GM18507 (cell line): ENCODE results near the gene RRAGA.
A peak's percentile ranks its signal among the peaks of the same experiment; 100 is the strongest.
"Not testable (repeated sequence)": the region's sequence is repeated elsewhere in the genome, so short reads cannot be mapped to it uniquely, and the experiment has no call there.

ENCODE experiments used
- DNase-seq: peaks from one replicate; pipeline ENCODE4 v3.0.0; 2011; ENCODE audit warnings: low read depth; ENCODE audit not compliant: insufficient read length; ENCODE audit errors: extremely low spot score
- FAIRE-seq: peaks from 2 replicates; lab custom pipeline; 2011; peaks lifted over from hg19 to GRCh38; lab: Jason Lieb, UNC

Gene RRAGA, protein sequence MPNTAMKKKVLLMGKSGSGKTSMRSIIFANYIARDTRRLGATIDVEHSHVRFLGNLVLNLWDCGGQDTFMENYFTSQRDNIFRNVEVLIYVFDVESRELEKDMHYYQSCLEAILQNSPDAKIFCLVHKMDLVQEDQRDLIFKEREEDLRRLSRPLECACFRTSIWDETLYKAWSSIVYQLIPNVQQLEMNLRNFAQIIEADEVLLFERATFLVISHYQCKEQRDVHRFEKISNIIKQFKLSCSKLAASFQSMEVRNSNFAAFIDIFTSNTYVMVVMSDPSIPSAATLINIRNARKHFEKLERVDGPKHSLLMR

DNA sequence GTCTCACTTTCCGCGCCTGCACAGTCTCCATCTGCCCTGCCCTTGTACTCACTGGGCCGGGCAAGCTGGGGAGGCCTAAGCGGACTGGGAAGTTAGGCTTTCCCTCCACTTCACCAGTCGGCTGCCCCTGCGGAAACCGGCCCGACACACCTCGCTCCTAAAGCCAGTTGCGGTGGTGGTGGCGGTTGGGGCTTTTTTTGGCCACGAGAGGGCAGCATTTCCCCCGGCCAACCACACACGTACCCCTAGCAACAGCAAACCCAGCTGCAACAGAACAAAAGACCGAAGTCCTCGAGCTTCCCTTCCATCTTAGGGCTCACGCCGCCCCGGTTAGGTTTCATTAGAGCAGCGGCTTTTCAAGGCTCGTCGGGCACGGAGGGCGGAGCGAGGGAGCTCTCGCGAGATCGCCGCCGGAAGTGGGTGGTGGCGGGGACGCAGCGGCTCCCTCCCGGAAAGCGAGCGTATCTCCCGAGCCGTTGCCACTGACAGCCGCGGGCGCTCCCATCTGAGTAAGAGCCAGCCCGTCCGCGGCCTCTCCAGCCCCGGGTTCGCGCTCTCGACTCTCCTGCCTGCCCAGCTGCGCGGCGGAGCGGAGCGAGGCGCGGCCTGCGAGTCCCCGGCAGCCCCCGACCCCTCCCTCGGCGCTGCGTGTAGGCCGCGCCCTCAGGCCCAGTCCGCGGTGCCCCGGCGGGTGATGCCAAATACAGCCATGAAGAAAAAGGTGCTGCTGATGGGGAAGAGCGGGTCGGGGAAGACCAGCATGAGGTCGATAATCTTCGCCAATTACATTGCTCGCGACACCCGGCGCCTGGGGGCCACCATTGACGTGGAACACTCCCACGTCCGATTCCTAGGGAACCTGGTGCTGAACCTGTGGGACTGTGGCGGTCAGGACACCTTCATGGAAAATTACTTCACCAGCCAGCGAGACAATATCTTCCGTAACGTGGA lies at the start of gene RRAGA:
Gene RRAGA, plus strand, starts transcription at position 462 of the 951 bp plus-strand sequence. Its CDS starts 233 bp downstream, at position 695.
- peak; percentile 95 for DNase-seq
- FAIRE-seq, result peak; percentile 97

DNA sequence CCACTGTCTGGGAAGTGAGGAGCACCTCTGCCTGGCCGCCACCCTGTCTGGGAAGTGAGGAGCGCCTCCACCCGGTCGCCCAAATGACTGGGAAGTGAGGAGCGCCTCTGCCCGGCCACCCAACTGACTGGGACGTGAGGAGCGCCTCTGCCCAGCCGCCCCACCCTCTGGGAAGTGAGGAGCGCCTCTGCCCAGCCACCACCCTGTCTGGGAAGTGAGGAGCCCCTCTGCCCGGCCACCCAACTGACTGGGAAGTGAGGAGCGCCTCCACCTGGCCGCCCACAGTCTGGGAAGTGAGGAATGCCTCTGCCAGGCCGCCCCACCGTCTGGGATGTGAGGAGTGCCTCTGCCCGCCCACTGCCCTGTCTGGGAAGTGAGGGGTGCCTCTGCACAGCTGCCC lies 49.1 kb upstream of the RRAGA start:
- FAIRE-seq, result no peak

DNA sequence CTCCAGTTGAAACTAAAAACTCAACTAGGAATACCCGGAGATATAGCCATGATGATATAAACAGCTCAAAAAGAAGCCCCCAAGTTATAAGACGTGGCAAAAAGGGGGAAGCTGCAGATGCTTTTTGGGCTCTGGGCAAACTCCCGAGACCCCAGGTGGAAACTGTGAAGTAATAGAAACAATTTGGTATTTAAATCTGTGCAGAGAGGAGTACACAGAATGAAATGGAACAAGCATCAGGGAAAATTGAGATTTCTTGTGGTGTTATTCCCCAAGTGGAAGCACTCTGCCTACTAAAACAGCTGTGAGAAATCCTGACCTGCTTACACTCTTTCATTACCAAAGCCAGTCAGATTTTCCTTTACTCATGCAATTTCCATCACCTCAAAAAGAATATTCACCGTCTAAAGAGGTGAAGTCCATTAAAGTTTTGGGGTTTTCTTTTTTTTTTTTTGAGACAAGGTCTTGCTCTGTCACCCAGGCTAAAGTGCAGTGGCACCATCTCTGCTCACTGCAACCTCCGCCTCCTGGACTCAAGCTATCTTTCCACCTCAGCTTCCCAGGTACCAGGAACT lies 39.7 kb upstream of the RRAGA start:
- DNase-seq (no peak), FAIRE-seq (no peak)

More for the DNA sequence above, 49.1 kb upstream of the RRAGA start:
- DNase-seq, result no peak

DNA sequence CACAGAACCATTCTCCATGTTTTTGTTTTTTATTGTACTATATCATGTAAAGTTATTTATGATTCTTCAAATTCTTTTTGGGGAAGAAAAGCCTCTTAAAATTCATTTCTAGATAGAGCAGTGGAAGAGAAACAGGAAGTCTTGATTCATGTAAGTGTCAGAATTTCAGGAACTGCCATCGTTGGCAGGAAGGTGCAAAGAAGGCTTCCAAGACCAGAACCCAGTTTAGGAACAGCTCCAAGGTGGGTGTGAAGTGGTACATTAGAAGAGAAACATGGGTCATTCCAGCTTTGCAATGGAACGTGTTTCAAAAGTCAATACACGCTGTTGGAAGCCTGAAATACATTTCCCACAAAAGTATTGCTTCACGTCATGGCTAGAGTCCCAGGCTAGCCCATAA lies 31.0 kb upstream of the RRAGA start:
- no peak for FAIRE-seq
- no peak for DNase-seq

DNA sequence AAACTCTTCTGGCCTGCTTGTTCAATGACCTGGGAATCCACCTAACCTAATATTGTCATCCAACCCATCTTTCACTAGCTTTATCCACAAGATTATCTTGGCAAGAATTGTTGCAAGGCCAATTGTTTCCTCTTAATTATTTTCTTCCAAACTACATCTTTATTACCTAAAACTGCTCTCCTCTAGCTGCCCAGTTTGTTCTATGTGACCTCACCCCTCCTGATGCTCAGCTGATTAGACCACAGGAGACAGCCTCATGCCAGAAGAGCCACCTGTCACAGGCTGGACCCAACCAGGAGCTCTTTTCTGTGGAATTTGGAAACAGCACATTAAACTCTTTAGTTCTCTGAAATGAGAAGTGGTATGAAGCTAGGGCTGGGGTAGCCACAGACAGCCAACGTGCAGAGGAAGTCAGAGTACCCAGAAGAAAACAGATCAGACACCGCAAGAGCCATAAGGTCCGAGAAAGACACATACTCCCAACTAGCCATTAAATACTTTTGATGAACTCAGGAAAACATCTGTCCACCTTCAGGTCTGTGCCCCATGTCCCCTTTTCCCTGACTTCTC lies 28.3 kb upstream of the RRAGA start:
- DNase-seq (no peak), FAIRE-seq (no peak)

DNA sequence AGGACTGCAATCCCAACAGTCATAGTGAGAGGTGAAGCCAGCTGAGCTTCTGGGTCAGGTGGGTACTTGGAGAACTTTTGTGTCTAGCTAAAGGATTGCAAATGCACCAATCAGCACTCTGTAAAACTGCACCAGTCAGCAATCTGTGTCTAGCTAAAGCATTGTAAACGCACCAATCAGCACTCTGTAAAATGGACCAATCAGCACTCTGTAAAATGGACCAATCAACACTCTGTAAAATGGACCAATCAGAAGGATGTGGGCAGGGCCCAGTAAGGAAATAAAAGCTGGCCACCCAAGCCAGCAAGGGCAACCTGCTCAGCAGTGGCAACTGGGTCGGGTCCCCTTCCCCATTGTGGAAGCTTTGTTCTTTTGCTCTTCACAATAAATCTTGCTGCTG lies 27.6 kb upstream of the RRAGA start:
- not testable (repeated sequence) for FAIRE-seq, DNase-seq

DNA sequence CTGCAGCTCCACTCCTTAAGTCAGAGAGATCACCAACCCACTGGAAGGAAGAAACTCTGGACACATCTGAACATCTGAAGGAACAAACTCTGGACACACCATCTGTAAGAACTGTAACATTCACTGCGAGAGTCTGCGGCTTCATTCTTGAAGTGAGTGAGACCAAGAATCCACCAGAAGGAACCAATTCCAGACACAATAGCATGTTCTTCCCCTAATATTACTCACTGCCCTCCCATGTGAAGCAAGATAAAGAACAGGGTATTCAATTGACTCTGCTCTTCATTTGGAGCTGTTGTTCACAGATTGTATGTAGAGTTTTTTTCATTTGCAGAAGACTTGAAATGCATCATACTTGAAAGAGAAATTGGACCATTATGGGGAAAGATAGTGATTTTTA lies 27.0 kb upstream of the RRAGA start:
- FAIRE-seq (no peak), DNase-seq (no peak)

DNA sequence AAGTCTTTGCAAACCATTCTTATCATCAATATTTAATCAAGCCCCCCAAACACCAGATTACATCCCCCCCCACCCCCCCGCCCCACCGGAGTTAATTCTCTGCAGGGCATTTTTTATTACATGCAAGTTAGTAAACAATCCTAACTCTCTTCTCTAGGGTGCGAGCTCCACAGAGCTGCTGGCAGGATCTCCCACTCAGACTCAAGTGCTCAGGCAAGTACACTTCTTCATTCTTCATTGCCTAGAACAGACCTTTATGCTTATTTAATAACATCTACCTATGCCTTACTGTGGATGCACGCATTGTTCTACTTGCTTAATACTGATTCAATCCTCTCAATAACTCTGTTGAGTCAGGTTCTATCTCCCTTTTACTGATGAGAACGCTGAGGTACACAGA lies 26.1 kb upstream of the RRAGA start:
- no peak for FAIRE-seq
- no peak for DNase-seq

DNA sequence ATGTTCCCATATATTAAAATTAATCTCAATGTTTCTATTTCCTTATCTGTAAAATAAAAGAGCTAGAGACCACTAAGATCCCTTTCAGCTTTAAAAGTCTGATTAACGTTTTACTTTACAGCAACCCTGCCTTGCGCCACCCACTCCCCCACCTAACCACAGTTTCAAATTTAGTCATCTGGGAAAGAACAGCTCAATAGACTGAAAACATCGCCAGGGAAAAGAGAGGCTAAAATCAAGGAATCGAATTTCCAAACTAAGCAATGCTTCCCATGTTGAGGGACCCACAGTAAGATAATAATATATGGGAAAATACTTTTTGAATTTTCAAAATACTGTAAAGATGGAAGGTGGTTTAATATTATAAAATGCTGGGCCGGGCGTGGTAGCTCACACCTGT lies 22.9 kb upstream of the RRAGA start:
- FAIRE-seq, result peak; percentile 70
- no peak for DNase-seq

DNA sequence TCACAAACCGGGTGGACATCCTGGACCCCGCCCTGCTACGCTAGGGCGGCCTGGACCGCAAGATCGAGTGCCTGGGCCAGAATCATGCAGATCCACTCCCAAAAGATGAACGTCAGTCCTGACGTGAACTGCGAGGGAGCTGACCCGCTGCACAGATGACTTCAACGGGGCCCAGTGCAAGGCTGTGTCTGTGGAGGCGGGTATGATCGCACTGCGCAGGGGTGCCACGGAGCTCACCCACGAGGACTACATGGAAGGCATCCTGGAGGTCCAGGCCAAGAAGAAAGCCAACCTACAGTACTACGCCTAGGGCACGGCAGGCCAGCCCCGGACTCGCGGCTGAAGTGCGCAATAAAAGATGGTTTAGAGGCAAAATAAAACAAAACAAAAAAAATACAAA lies 21.4 kb upstream of the RRAGA start:
- no peak for FAIRE-seq

DNA sequence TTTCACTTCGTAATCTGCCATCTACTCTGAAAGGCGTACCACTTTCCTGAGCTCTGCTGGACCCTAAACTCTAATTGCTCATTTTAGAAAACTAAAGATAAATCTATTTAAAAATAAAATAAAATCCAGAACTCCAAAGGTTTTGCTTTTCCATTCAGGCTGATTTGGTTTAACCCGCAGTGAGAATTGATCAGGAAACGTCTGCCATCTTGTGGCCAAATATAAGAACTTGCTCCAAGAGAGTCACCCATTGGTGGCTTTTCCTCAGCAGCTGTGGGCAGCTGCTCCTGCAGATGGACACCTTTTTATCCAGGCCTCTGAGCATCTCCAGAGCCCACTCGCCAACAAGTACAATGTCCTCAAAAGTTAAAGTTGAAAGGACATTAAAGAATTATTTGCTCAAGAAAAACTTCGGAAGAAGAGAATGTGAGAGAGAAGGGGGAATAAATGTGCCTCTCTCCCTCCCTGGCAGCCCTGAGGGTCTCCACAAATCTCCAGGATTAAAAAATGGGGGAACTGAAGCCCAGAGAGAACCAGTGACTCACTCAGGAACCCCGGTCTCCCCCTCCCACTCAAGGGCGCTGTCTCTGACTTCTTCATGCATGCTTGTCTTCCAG lies 20.3 kb upstream of the RRAGA start:
- peak; percentile 76 for FAIRE-seq
- DNase-seq, result peak; percentile 65

More for the DNA sequence above, 21.4 kb upstream of the RRAGA start:
- no peak for DNase-seq

DNA sequence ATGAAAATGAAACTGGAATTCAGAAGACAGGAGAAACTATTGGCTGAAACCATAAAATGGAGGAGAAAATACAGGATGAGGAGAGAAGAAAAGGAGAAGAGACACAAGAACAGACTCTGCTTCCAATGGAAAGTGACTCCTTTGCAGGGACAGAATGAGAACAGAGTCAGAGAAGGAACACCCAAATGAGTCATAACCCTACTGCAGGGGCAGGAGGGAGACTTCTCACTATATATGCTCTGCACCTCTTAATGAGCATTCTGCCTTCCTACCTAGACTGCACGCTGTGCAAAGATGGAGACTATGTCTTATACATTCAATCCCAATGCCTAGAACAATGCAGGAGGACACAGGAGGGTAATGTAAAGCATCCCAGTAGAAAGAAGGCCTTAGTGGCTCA lies 18.3 kb upstream of the RRAGA start:
- DNase-seq (no peak), FAIRE-seq (no peak)

DNA sequence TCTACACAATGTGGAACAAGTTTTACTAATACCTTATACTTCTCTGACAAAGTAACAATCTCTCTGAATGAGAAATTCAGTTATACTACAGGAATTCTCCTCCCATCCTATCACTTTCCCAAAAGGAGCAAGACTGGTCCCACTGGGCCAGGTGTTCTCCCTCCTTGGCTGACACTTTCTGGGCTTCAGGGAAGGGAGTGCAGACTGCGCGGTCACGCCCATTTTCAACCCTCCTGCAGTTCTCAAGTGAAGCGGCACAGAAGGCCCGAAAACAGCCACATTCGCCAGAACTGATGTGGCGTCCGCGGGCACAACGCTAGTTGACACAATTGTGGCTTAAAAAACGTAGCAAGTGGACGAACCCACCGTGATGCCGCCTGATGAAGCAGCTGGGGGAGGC lies 16.8 kb upstream of the RRAGA start:
- no peak for DNase-seq
- FAIRE-seq, result no peak

DNA sequence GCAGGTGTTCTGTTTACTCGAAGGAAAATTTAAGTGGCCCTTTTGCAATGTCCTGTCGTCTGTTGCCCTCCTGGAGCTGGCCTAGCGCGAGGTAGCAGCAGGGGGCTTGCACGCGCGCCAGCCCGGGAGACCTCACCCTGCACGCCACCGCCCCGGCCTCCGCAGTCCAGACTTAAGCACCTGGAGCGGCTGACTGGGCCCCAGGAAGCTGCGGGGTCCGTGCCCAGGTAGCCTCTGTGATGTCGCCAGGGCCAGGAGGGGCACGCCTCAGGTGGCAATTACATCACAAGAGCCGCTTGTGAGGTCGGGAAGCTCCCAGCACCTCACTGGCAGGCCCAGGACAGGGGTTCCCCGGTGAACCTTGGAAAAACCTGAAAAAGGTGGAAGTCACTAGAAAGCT lies 16.2 kb upstream of the RRAGA start, which contains the start of gene SAXO1:
Gene SAXO1, minus strand, starts transcription at position 195 of the 400 bp plus-strand sequence. CDS start 301 bp downstream, outside the sequence.
- FAIRE-seq (no peak), DNase-seq (no peak)

DNA sequence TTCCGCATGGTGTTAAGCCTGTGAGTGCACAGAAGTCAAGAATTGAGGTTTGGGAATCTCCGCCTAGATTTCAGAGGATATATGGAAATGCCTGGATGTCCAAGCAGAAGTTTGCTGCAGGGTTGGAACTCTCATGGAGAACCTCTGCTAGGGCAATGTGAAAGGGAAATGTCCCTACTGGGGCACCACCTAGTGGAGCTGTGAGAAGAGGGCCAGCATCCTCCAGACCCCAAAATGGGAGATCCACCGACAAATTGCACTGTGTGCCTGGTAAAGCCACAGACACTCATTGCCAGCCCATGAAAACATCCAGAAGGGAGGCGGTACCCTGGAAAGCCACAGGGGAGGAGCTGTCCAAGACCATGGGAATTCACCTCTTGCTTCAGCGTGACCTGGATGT lies 12.6 kb upstream of the RRAGA start:
- no peak for FAIRE-seq
- no peak for DNase-seq

DNA sequence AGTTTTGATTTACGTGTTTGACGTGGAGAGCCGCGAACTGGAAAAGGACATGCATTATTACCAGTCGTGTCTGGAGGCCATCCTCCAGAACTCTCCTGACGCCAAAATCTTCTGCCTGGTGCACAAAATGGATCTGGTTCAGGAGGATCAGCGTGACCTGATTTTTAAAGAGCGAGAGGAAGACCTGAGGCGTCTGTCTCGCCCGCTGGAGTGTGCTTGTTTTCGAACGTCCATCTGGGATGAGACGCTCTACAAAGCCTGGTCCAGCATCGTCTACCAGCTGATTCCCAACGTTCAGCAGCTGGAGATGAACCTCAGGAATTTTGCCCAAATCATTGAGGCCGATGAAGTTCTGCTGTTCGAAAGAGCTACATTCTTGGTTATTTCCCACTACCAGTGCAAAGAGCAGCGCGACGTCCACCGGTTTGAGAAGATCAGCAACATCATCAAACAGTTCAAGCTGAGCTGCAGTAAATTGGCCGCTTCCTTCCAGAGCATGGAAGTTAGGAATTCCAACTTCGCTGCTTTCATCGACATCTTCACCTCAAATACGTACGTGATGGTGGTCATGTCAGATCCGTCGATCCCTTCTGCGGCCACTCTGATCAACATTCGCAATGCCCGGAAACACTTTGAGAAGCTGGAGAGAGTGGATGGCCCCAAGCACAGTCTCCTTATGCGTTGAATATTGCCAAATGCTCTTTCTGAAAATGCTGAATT lies 850 bp downstream of the RRAGA start:
- DNase-seq (no peak), FAIRE-seq (peak; percentile 59)

DNA sequence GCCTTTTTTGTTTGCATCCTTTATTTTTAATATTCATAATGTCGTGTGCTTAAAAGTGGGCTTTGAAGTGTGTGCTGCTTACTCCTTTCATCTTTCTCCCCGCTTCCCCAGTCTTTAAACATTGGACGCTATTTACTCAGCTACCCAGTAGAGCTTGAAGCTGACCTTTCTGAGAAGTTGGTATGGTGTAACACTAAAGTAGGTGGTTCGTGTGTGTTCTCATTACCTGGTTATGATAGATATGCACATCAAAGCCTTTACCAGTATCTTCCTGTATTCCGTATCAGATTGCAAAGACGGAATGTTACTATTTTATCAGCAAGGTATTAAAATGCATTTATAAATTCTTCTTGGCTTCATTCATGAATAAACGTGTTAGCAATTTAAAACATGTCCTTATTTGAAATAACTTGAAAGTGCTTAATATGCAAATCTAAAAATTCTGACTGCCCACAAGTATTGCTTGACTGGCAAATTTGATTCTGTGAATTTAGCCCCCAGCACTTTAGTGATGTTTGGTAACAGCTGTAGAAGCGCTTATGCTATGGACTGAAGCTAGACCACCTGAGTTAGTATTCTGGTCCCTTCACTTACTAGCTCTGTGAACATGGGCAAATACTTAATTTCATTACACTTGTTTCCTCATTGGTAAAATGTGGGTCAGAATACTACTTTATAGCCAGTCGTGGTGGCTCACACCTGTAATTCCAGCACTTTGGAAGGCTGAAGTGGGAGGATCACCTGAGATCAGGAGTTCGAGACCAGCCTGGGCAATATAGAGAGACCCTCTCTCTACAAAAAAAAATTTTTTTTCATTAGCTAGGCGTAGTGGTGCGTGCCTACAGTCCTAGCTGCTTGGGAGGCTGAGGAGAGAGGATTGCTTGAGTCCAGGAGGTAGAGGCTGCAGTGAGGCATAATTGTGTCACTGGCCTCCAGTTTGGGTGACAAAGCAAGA lies 1.7 kb downstream of the RRAGA start:
- no peak for FAIRE-seq

DNA sequence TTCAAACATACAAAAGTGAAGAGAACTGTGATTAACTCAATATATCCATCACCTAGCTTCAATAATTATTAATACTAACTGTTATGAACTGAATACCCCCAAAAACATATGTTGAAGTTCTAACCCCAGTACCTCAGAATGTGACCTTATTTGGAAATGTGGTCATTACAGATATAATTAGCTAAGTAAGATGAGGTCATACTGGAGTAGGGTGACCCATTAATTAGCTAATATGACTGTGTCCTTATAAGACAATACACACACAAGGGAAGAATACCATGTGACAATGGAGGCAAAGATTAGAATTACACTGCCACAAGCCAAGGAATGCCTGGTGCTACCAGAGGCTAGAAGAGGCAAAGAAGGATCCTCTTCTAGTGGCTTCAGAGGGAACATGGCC lies 7.8 kb downstream of the RRAGA start:
- FAIRE-seq, result no peak
- no peak for DNase-seq

More for the DNA sequence above, 1.7 kb downstream of the RRAGA start:
- no peak for DNase-seq
